Uterus (tissue), 2 donors: ENCODE measurements around the gene LAMA1.

Experiments used
- POLR2A ChIP-seq, 2 donors: fragments of 450-650 bp; IDR thresholded peaks; one replicate each; pipeline ENCODE4 v1.6.1; 2016; ENCODE audit warnings: antibody characterized with exemption in 2 of 2, mild to moderate bottlenecking in 1 of 2, moderate library complexity in 1 of 2
- TF ChIP-seq, protein P1 (sequence below), 4 experiments: fragments of 200-600 bp in 2 of 4; fragments of 450-650 bp in 2 of 4; sonication (generic) in 2 of 4; IDR thresholded peaks; one replicate each; pipeline ENCODE4 v1.5.1; 2016 to 2019; ENCODE audit warnings: antibody characterized with exemption in 4 of 4, mild to moderate bottlenecking in 2 of 4, moderate library complexity in 1 of 4

- TF ChIP-seq POLR2A (IDR thresholded peaks at IDR 0.05): no peak
- TF ChIP-seq, protein P1, sequence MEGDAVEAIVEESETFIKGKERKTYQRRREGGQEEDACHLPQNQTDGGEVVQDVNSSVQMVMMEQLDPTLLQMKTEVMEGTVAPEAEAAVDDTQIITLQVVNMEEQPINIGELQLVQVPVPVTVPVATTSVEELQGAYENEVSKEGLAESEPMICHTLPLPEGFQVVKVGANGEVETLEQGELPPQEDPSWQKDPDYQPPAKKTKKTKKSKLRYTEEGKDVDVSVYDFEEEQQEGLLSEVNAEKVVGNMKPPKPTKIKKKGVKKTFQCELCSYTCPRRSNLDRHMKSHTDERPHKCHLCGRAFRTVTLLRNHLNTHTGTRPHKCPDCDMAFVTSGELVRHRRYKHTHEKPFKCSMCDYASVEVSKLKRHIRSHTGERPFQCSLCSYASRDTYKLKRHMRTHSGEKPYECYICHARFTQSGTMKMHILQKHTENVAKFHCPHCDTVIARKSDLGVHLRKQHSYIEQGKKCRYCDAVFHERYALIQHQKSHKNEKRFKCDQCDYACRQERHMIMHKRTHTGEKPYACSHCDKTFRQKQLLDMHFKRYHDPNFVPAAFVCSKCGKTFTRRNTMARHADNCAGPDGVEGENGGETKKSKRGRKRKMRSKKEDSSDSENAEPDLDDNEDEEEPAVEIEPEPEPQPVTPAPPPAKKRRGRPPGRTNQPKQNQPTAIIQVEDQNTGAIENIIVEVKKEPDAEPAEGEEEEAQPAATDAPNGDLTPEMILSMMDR (IDR thresholded peaks at IDR 0.05): no peak
Measured at GRCh38 chr18:6954501-6954900, 163.1 kb downstream of the LAMA1 start.
